Activated CD4-positive, CD25-positive, alpha-beta regulatory T cell treated with anti-CD3 and anti-CD28 coated beads, Interleukin-2, amount 50 U/mL, for 24 hours (primary cell): ENCODE data around the gene TEKTIP1.

Experiments
- ATAC-seq, 2 donors: fragments of 150-1000 bp; cut with Tn5 transposase; one replicate each; pipeline ENCODE4 v1.10.0; 2021; ENCODE audit warnings: mild to moderate bottlenecking in 1 of 2, moderate library complexity in 1 of 2

The TEKTIP1 gene

GRCh38 chr19:3538258-3538929 lies 580 bp upstream of the TEKTIP1 start:
- ATAC-seq = no peak

GRCh38 chr19:3539756-3540118 lies 763 bp downstream of the TEKTIP1 start:
- no peak for ATAC-seq

DNA sequence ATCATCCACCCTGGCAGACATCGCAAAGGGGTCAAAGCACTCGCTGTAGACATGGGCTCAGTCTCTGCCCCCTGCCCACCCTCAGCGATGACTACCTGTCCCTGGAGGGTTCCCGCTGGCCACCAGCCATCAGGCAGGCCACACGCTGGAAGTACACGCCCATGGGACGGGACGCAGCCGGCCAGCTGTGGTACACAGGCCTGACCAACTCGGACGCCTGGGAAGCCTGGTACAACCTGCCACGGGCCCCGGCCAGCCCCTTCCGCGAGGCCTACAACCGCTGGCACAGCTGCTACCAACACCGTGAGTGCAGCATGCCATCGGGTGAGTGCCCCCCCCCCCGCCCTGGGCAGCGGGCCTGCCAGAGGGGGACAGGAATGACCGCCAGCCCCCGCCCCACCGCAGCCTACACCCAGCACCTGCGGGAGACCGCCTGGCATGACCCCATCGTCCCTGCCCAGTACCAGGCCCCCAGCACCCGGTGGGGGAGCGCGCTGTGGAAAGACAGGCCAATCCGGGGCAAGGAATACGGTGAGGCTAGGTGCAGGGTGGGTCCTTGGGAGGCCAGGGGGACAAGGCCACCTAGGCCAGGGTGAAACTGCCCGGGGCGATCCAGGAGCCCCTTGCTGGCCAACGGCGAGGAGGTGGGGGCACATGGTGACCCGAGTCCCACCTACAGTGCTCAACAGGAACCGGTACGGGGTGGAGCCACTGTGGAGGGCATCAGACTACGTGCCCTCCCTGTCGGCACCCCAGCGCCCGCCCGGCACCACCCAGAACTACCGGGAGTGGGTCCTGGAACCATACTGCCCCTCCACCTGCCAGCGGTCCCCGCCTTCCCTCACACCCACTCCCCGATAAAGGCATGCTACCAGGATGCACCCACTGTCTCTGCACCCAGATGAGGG lies 4.4 kb downstream of the TEKTIP1 start:
- ATAC-seq = no peak

GRCh38 chr19:3544058-3544376 lies 5.0 kb downstream of the TEKTIP1 start:
- no peak for ATAC-seq

DNA sequence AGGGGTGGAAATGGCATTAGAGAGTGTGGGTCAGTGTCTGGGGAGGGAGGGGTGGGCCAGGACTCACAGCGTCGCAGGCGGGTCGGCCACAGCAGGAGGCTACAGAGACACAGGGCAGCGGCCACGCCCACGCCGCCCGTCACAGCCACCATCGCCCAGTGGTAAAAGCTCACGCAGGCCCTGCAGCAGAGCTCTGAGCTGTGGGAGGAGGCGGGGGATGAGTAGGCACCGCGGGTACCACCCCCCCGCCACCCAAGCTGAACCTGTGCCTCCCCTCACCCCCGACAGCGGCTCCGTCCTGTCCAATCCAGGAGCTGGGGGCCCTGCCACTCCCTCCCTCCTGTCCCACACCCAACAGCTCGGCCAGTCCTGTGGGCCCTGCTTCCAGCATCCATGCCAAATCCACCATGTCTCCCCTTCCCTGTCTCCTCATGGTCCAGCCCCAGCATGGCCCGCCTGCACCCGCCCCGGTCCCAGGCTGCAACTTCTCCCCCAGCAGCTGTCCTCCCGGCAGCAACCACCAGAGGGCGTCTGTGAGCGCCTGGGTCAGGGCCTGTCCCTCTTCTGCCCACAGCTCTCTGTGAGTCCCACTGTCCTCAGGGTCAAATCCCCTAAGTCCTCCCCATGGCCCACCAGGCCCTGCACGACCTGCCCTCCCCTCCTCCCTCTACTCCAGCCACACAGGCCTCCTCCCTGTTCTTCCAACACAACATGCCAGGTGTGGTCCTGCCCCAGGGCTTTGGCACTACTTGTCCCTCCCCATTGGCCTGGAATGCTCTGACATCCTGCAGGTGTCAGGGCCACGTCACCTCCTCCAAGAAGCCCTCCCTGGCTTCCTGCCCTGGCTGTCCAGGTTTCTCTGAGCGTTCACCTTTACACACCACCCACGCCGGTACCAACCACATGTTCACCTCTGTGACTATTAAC lies 6.0 kb downstream of the TEKTIP1 start:
- ATAC-seq = peak; percentile 52 to 72

- ATAC-seq = peak in 1 of 2 donors; percentile 32
Observed at GRCh38 chr19:3545669-3546034, 6.7 kb downstream of the TEKTIP1 start.

DNA sequence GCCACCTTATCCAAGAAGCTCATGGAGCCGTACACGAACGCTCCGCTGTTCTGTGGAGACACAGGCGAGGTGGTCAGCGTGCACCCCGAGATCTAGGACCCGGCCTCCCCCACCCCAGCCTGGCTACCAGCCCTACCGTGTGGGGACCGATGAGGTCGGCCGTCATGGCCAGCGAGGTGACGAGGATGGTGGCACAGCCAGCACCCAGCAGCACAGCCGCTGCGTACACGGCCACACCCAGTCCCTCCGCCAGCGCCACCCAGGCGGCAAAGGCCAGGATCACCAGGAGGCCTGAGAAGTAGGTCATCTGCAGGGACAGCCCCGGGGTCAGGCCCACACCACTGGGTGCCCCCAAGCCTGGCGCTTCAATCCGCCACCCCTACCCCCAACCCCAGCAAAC lies 7.1 kb downstream of the TEKTIP1 start:
- no peak for ATAC-seq

DNA sequence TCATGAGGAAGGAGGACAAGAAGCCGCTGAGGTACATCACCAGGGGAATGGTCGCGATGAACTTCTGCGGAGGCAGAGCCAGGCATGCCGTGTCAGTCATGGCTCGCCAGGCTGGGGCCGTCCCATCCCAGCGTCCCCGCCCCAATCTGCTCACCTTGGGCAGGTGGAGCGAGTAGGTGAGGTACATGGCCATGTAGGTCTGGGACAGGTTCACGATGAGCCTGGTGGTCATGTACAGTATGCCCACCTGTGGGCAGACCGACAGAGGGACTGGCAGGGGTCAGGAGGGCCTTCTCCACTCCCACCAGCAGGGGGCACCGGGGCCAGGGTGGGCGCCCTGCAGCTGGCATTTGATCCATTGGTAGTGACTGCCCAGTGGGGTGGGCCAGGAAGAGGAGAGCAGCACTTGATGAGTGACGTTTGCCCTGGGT lies 8.3 kb downstream of the TEKTIP1 start:
- ATAC-seq = no peak

DNA sequence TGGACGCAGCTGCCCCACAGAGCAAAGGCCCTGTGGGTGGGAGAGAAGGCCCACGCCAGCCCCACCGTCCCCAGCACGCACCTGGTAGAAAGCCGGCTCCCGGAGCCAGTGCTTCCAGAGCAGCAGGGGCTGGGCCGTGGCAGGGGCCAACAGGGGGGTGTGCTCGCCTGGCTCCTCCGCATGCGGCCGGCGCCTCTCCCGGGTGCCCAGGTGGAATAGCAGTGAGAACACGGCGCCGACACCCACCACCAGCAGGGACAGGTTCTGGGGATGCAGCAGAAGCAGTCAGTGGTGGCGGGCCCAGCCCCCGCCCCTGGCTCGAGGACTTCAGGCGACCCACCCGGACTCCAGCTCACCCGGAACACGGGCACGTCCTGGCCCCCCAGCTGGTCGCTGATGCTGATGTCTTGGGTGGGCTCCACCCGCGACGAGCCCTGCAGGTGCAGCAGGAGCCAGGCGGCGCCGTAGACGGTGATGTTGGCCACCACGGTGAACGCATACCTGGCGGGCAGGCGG lies 8.9 kb downstream of the TEKTIP1 start:
- no peak for ATAC-seq

DNA sequence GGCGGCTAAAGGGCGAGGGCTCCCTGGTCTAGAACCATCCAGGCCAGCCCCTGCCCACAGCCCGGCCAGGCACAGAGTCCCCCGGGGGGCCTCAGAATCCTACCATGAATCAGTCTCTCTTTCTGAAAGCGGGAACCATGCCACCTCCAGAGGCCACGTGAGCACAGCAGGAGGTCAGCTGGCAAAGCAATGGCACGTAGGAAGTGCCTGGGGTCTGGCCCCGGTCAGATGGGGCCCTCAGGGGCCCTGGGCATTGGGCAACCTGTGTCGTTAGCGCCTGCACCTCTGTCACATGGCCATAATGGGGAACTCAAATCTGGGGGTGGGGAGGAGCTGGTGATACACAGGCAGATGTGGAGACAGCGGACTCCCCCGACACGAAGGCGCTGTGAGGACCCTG lies 9.6 kb downstream of the TEKTIP1 start:
- ATAC-seq = no peak

DNA sequence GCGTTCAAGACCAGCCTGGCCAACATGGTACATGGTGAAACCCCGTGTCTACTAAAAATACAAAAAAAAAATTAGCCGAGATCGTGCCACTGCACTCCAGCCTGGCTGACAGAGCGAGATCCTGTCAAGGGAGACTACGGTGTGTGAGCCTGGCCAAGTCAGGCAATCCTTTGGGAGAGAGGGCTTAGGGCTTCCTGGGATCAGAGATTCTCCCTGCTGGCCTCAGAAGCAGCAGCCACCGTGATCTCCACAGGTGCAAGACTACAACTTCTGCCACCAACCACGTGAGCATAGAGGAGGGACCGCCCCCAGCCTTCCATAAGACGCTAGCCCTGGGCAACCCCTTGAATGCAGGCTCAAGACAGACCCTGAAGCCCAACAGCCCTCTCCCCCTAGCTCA lies 10.8 kb downstream of the TEKTIP1 start:
- ATAC-seq = no peak

DNA sequence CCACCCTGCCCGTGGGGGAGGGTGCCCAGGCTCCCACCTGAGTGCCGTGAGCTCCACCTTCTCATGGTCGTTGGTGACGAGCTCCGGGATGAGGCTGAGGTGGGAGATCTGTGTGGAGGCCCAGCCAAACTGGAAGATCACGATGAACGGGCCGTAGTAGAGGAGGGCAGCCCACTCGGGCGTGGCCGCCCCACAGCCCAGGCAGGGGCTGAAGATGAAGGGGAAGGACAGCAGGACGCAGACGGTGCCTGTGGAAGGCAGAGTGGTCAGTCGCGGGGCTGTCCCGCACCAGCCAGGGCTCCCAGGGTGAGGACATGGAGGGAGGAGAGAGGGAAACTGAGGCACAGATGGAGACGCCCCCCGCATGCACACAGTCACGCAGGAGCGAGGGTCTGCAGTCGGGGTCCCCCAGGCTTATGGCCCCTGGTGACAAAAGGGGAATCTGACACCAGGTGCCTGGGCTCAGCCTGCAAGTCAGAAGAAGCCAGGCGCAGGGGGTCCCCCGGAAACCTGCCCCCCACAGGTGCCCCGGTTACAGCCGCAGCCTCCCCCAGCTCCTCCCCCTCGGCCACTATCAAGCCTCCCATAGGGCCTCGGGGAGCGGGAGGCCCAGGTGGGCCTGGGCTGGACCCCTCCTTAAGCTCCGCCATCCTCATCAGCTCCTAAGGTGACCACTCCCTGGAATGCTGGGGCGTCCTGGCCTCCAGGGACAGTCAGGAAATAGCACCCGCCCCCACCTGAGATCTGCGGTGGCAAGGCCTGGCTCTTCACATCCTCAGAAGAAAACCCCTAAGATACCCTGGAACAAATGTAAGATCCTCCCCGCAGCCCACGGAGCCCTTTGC lies 12.2 kb downstream of the TEKTIP1 start:
- ATAC-seq = no peak

- ATAC-seq = no peak
Observed at GRCh38 chr19:3551792-3552095, 12.8 kb downstream of the TEKTIP1 start.

DNA sequence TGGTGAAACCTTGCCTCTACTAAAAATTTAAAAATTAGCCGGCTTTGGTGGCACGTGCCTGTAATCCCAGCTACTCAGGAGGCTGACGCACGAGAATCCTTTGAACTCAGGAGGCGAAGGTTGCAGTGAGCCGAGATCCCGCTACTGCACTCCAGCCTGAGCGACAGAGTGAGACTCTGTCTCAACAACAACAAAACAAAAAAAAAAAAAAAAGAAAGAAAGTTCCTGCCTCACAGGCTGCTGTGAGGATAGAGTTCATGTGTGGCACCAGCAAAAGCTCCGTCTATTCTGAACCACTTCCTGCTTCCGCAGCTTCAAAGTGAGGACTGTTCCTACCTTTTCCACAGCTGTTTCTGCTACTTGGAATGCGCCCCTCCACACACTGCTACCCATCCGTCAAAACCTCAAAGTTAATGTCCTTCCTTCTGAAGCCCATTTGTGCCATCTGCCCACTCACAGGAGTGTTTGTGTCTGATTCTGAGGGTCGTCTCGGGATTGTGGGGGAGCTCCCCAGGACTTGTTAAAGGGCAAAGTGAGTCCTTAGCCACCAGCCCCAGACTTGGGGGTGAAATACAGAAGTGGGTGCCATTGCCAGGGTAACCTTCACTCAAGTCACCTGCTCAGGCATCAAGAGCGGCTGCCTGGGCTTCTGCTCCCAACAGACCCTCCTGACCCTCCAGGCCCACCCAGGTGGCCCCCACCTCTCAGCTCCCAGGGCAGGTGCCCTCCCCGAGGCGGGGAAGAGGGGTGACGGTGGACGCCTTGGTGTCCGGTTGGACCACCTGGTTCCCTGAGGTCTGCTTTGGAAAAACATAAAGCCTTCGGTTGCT lies 15.5 kb downstream of the TEKTIP1 start:
- ATAC-seq = no peak

GRCh38 chr19:3555653-3556422 lies 16.9 kb downstream of the TEKTIP1 start:
- ATAC-seq = no peak

DNA sequence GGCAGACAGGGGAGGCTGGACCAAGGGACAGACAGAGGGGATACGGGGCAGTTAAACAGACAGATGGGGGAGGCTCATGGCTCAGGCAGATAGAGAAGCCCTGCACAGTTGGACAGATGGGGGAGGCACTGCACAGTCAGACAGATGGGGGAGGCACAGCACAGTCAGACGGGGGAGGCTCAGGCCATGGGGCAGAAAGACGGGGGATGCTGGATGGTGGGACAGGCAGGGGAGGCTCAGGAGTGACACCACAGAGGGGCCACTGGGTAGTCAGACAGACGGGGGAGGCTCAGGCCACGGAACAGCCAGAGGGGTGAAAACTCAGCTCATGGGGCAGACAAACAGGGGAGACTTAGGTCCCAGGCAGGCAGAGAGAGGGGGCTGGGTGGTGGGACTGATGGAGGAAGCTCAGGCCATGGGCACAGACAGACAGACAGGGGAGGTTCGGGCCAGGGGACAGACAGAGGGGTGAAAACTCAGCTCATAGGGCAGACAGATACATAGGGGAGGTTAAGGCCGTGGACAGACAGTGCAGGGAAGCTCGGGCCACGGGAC lies 17.5 kb downstream of the TEKTIP1 start:
- no peak for ATAC-seq

DNA sequence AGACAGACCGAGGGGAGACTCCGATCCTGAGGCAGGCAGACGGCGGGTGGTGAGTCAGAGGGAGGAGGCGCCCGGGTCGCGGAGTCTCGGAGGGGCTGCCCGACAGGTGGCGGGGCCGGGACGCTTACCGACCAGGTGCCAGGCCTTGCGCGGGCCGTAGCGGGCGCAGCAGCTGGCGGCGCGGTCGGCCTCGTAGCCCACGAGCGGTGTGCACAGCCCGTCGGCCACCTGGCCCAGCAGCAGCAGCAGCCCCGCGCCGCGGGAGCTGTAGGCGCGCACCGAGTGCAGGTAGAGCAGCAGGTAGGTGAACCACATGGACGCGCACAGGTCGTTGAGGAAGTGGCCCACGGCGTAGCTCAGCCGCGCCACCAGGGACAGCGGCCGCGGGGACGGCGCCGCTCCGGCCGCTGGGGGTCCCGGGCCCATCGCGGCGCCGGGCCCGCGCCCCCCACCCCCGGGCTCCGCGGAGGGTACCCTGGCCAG lies 18.0 kb downstream of the TEKTIP1 start:
- ATAC-seq = peak; percentile 48 to 51

DNA sequence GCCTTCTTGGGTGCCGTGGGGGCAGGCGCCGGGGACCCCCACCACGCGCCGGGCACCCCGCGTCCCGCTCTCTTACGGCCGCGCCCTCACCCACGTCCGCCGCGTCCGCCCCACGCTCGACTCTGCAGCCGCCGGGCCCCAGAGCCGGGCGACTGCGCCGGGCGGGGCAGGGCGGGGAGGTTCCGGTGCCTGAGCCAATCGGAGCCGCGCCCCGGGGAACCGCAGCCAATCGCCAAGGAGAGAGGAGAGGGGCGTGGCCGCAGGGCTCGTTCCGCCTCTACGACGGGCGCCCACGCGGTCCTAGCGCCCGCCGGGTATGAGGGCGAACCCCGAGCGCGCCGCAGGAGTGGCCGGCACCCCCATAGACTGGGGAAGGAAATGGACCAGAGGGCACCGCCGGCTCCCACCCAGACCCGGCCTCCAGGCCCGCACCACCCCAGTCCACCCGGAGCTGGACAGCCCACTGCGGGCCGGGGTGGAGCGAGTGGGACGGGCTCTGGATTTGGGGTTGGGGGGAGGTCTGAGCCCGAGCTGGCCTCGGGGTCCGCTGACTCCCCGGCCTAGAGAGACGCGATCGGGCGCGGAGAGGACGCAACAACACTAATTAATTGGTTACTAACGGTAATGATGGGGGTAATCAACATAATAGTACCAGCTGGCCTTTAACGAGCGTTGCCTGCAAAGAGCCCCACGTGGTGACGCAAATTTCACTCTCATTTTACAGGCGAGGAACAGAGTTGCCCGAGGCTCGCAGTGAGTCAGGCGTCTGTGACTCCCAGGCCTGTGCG lies 18.7 kb downstream of the TEKTIP1 start, which contains the start of gene MFSD12:
Gene MFSD12 (minus strand): TSS at position 126 of the 788 bp plus-strand sequence. CDS start 183 bp downstream, outside the sequence.
- peak; percentile 91 to 92 for ATAC-seq
